ENCODE measurements around the gene C4B. TPM values are rescaled to one million over a fixed set of nuclear protein-coding genes. Genes with fewer than 3 reads are reported as not detected.

The C4B gene
- total RNA-seq, 4 donors from 2014 or later = 2.2 to 7.4 (median 5.2) TPM

DNA sequence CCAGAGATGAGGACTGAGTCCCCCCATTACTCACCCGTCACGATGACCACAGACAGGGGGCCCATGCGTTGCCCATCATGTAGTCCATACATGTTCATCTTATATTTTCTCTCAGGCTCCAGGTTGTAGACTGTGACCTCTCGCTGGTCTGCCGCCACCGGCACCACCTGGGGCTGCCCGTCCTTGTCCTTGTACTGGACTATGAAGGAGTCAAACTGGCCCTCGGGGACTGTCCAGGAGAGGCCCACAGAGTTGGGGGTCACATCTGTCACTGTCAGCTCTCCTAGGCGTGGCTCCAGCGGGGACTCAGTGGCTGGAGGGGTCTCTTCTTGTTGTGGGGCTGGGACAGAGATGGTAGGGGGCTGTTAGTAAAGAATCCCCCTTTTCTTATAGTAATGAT is 59.0 kb downstream of the C4B start:
- intact Hi-C loops (cut with DNase I) = no loop called here
- Histone ChIP-seq H3K27me3 (no peaks in the 10 kb centered on the region), H3K9me3 (no peaks in the 10 kb centered on the region), H3K4me1 (peaks cover 0 to 24% (median 10%) of the 10 kb centered on the region in 3 donors), H3K27ac (no peak overlapping the region), H3K4me3 (no peak overlapping the region), H3K36me3 (peaks cover 0 to 26% (median 4%) of the 10 kb centered on the region in 3 donors)
- DNase-seq = no peak
- 81 to 88% methylated on average over 7 to 10 of the region's 10 CpGs for WGBS, 2 donors
- TF ChIP-seq, protein P1, sequence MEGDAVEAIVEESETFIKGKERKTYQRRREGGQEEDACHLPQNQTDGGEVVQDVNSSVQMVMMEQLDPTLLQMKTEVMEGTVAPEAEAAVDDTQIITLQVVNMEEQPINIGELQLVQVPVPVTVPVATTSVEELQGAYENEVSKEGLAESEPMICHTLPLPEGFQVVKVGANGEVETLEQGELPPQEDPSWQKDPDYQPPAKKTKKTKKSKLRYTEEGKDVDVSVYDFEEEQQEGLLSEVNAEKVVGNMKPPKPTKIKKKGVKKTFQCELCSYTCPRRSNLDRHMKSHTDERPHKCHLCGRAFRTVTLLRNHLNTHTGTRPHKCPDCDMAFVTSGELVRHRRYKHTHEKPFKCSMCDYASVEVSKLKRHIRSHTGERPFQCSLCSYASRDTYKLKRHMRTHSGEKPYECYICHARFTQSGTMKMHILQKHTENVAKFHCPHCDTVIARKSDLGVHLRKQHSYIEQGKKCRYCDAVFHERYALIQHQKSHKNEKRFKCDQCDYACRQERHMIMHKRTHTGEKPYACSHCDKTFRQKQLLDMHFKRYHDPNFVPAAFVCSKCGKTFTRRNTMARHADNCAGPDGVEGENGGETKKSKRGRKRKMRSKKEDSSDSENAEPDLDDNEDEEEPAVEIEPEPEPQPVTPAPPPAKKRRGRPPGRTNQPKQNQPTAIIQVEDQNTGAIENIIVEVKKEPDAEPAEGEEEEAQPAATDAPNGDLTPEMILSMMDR (IDR thresholded peaks at IDR 0.05) = no peak
- TF ChIP-seq POLR2A (IDR thresholded peaks at IDR 0.05) = no peak

DNA sequence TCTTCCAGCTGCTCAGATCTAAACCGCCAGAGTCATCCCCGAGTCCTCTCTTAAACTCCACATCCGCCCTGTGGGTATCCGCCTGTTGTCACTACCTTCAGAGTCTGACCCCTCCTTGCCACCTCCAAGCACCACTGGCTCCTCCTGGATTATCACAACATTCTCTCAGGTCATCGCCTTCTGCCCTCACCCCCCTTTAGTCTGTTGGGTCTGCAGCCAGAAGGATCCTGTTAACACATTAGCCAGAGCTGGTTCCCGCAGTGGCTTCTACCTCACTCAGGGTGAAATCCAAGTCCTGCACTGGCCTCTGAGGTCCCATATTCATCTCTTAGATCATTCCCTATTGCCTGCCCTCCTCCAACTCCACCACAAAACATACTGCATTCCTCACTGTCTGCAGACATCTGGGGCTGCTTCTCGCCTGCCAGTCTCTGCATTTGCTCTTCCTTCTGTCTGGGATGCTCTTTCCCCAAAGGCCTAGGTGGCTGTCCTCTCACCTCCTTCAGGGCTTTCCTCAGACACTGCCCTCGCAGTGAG is 60.5 kb downstream of the C4B start:
- Histone ChIP-seq H3K27ac (peak overlapping the region in 3 of 4 donors; percentile 53 to 81 (median 65)), H3K4me1 (peaks cover 0 to 33% (median 10%) of the 10 kb centered on the region in 3 donors), H3K27me3 (no peaks in the 10 kb centered on the region), H3K36me3 (peaks cover 0 to 26% (median 4%) of the 10 kb centered on the region in 3 donors), H3K4me3 (no peak overlapping the region), H3K9me3 (no peaks in the 10 kb centered on the region)
- 88 to 89% methylated on average over 8 of the region's 8 CpGs for WGBS, 2 donors
- TF ChIP-seq, protein P1 (IDR thresholded peaks at IDR 0.05) = no peak
- TF ChIP-seq POLR2A (IDR thresholded peaks at IDR 0.05) = no peak
- DNase-seq = no peak
- intact Hi-C loops (cut with DNase I) = no loop called here

DNA sequence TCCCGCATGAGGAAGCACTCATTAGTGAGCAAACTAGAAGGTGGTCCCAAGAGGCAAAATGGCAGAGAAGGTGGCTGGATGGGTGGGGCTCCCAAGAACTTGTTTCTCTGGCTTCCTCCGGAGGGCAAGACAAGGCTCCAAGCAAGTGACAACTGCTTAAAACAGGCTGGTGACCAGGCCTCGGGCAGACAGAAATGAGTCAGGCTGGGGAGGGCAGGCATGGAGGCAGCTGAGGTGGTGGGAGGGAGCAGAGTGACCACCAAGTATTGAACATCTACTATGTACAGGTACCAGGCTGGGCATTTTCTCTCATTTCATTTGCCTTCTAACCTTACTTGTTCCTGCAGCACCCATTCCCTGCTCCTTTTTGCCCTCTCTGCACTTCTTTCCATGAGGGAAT is 61.2 kb downstream of the C4B start:
- Histone ChIP-seq H3K4me3 (no peak overlapping the region), H3K4me1 (peaks cover 0 to 40% (median 13%) of the 10 kb centered on the region in 3 donors), H3K27me3 (no peaks in the 10 kb centered on the region), H3K36me3 (peaks cover 0 to 25% (median 4%) of the 10 kb centered on the region in 3 donors), H3K9me3 (no peaks in the 10 kb centered on the region), H3K27ac (peak overlapping the region; percentile 52 to 81 (median 59))
- TF ChIP-seq, protein P1 (IDR thresholded peaks at IDR 0.05) = no peak
- TF ChIP-seq POLR2A (IDR thresholded peaks at IDR 0.05) = no peak
- DNase-seq = no peak
- intact Hi-C loops (cut with DNase I) = no loop called here
- 43 to 44% methylated on average over 2 to 3 of the region's 3 CpGs for WGBS, 2 donors

DNA sequence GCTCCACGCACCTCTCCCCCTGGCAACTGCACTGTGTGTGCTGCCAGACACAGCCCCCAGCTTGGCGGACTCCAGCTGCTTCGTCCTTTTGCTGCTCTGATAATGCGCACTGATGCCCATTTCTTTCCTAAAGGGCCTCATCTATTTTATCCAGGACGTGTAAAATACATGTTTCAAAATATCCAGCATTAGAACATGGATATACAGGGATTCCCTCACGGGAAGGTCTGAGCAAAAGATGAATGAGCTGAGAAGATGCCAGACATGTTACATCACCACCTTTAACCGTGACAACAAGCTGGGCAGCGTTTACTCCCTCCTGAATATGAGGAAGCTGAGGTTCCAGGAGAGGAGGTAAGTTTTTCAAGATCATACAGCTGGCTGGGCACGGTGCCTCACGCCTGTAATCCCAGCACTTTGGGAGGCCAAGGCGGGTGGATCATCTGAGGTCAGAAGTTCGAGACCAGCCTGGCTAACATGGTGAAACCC is 61.8 kb downstream of the C4B start:
- Histone ChIP-seq H3K9me3 (no peaks in the 10 kb centered on the region), H3K27ac (peak overlapping the region; percentile 52 to 81 (median 62)), H3K27me3 (no peaks in the 10 kb centered on the region), H3K4me1 (peaks cover 0 to 46% (median 19%) of the 10 kb centered on the region in 3 donors), H3K4me3 (no peak overlapping the region), H3K36me3 (peaks cover 0 to 25% (median 4%) of the 10 kb centered on the region in 3 donors)
- DNase-seq = no peak
- intact Hi-C loops (cut with DNase I) = no loop called here
- TF ChIP-seq POLR2A (IDR thresholded peaks at IDR 0.05) = no peak
- TF ChIP-seq, protein P1 (IDR thresholded peaks at IDR 0.05) = no peak
- WGBS, 2 donors = 41 to 44% methylated on average over 8 to 12 of the region's 12 CpGs

DNA sequence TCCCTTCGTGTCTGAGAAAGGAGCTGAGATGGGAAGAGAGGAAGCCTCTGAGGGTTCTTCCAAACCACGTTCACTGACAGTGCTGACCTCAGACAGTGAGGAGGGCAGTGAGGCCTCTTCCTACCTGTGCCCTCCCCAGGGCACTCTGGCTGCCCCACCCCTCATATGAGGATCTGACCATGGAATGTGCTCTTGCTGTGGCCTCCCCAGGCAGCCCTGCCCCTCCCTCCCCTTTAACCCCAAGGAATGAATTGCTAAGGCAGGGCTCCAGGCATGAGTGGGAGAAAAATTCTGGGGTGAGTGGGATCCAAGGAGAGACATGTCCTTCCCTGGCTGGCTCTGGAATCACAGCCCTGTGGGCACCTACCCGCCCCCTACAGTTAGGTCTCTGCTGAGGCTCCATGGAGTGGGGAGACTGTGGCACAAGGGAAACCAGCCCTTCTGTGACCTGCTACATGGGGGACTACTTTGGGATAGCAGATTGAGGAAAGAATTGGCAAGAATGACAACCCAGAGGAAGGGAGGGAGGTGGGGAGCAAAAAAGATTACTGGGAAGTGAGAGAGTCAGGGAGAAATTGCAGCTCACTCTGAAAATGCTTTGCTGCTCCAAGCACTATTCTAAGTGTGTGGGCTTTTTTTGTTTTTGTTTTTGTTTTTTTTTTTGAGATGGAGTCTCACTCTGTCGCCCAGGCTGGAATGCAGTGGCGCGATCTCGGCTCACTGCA is 65.1 kb downstream of the C4B start:
- Histone ChIP-seq H3K4me1 (peaks cover 0 to 69% (median 33%) of the 10 kb centered on the region in 3 donors), H3K36me3 (peaks cover 0 to 18% (median 4%) of the 10 kb centered on the region in 3 donors), H3K27me3 (peaks cover 0 to 4% (median 0%) of the 10 kb centered on the region in 4 donors), H3K27ac (peak overlapping the region in 2 of 4 donors; percentile 23 to 36), H3K9me3 (no peaks in the 10 kb centered on the region), H3K4me3 (no peak overlapping the region)
- WGBS, 2 donors = 77 to 92% methylated on average over 4 to 6 of the region's 7 CpGs
- TF ChIP-seq, protein P1 (IDR thresholded peaks at IDR 0.05) = no peak
- TF ChIP-seq POLR2A (IDR thresholded peaks at IDR 0.05) = no peak
- intact Hi-C loops (cut with DNase I) = no loop called here
- DNase-seq = no peak

All from esophagus squamous epithelium (tissue), 5 donors.